BJ (cell line): ENCODE measurements around the gene HECW1. TPM values are rescaled to one million over a fixed set of nuclear protein-coding genes. Genes with fewer than 3 reads are reported as not detected.

ENCODE experiments used
- CTCF ChIA-PET: fragments of 350-600 bp; formaldehyde crosslinking; extraction: SDS; loops from one replicate; lab custom pipeline; 2021; ENCODE audit warnings: antibody characterized with exemption, inconsistent platforms; lab: Yijun Ruan, JAX
- POLR2A ChIA-PET: fragments of 300-600 bp; sonication (Branson Sonifier 250); formaldehyde crosslinking; extraction: SDS; loops from one replicate; lab custom pipeline; 2021; ENCODE audit warnings: antibody characterized with exemption; lab: Charles Lee
- DNase-seq: peaks from one replicate; pipeline ENCODE4 v3.0.0-alpha.2; 2011; ENCODE audit warnings: low read depth
- H3K27me3 ChIP-seq: 2 replicates; pipeline ENCODE4 v1.6.0; 2011; ENCODE audit warnings: low read length; ENCODE audit not compliant: control insufficient read depth, insufficient read depth
- H3K36me3 ChIP-seq: 2 replicates; pipeline ENCODE4 v1.5.1; 2011; ENCODE audit warnings: low read length; ENCODE audit not compliant: control insufficient read depth, insufficient read depth
- H3K4me3 ChIP-seq: 2 replicates; pipeline ENCODE4 v1.5.1; 2011; ENCODE audit warnings: low read depth, mild to moderate bottlenecking, control low read depth, low read length
- CTCF ChIP-seq: IDR thresholded peaks from 2 replicates; pipeline ENCODE4 v1.5.1; 2011; ENCODE audit warnings: low read depth, mild to moderate bottlenecking, control low read depth, inconsistent platforms, low read length, moderate library complexity; ENCODE audit not compliant: insufficient read depth
- polyA plus RNA-seq: library from polyadenylated mRNA; depleted of rRNA; stranded (reverse); fragments of >200 nt; gene quantifications from 2 replicates; pipeline ENCODE4 v1.2.3, GENCODE V29; 2011

Gene HECW1
- polyA plus RNA-seq, 1 experiment, result 2.9 TPM

- POLR2A ChIA-PET, result no interaction called here
- TF ChIP-seq CTCF, result no peak
These were observed 195.1 kb downstream of the HECW1 start for GRCh38 chr7:43307522-43307921.

GRCh38 chr7:43308913-43309705 is 196.7 kb downstream of the HECW1 start:
- Histone ChIP-seq H3K36me3 (no peaks in the 10 kb centered on the region), H3K27me3 (no peaks in the 10 kb centered on the region), H3K4me3 (no peak overlapping the region)
- TF ChIP-seq CTCF, result no peak
- ChIA-PET POLR2A (no interaction called here), CTCF (interaction anchor here (1.2 kb wide), 1 partner anchor 9 kb away, joined by 3 read pairs; no protein-coding TSS in a partner anchor)
- DNase-seq, result no peak

More at GRCh38 chr7:43307522-43307921, 195.1 kb downstream of the HECW1 start:
- no peaks in the 10 kb centered on the region for H3K27me3 ChIP-seq
- CTCF ChIA-PET, result interaction anchor here (0.7 kb wide), 1 partner anchor 13 kb away, joined by 4 read pairs; no protein-coding TSS in a partner anchor
- H3K36me3 ChIP-seq, result no peaks in the 10 kb centered on the region
- H3K4me3 ChIP-seq, result no peak overlapping the region
- no peak for DNase-seq

- no peaks in the 10 kb centered on the region for H3K36me3 ChIP-seq
- TF ChIP-seq CTCF, result no peak
- ChIA-PET CTCF (no interaction called here), POLR2A (no interaction called here)
- no peak overlapping the region for H3K4me3 ChIP-seq
- no peak for DNase-seq
- H3K27me3 ChIP-seq, result no peaks in the 10 kb centered on the region
These were observed 197.2 kb downstream of the HECW1 start for GRCh38 chr7:43309706-43310022.

- Histone ChIP-seq H3K27me3 (no peaks in the 10 kb centered on the region), H3K36me3 (no peaks in the 10 kb centered on the region), H3K4me3 (no peak overlapping the region)
- ChIA-PET CTCF (no interaction called here), POLR2A (no interaction called here)
- TF ChIP-seq CTCF, result no peak
- DNase-seq, result no peak
These were observed 198.6 kb downstream of the HECW1 start for GRCh38 chr7:43311052-43311451.

- POLR2A ChIA-PET, result no interaction called here
- H3K27me3 ChIP-seq, result no peaks in the 10 kb centered on the region
- CTCF ChIA-PET, result interaction anchor here (1.1 kb wide), 1 partner anchor 50 kb away, joined by 3 read pairs; no protein-coding TSS in a partner anchor
- H3K4me3 ChIP-seq, result no peak overlapping the region
- no peak for TF ChIP-seq CTCF
- DNase-seq, result no peak
- H3K36me3 ChIP-seq, result no peaks in the 10 kb centered on the region
These were observed 199.2 kb downstream of the HECW1 start for GRCh38 chr7:43311694-43312093.
